ENCODE results near the gene AGRN. TPM values are rescaled to one million over a fixed set of nuclear protein-coding genes. Genes with fewer than 3 reads are reported as not detected.

AGRN gene
- total RNA-seq, 1 experiment from 2014 or later = 184 TPM

GRCh38 chr1:974293-974640 is 45.7 kb upstream of the AGRN start:
- no peak overlapping the region for H3K27ac Mint-ChIP-seq
- H3K36me3 Mint-ChIP-seq = peaks cover 3% of the 10 kb centered on the region; the same call in 1 of the 2 replicates
- ChIA-PET POLR2A (no interaction called here), CTCF (no interaction called here)
- DNase-seq (ENCODE audit: low spot score) = no peak
- TF ChIP-seq CTCF (IDR thresholded peaks at IDR 0.05) = no peak
- no peak for TF ChIP-seq MAX (CRISPR knock-in tag; IDR thresholded peaks at IDR 0.05)
- TF ChIP-seq PRRX2 (CRISPR knock-in tag; IDR thresholded peaks at IDR 0.05) = no peak
- no peak for TF ChIP-seq GTF2I (CRISPR knock-in tag; conservative IDR thresholded peaks at IDR 0.05)
- TF ChIP-seq NFYB (CRISPR knock-in tag; conservative IDR thresholded peaks at IDR 0.05; ENCODE audit: low read depth) = no peak
- no peak for TF ChIP-seq HMGXB4 (CRISPR knock-in tag; IDR thresholded peaks at IDR 0.05)
- TF ChIP-seq SMAD4 (CRISPR knock-in tag; IDR thresholded peaks at IDR 0.05) = no peak
- TF ChIP-seq, protein P1, sequence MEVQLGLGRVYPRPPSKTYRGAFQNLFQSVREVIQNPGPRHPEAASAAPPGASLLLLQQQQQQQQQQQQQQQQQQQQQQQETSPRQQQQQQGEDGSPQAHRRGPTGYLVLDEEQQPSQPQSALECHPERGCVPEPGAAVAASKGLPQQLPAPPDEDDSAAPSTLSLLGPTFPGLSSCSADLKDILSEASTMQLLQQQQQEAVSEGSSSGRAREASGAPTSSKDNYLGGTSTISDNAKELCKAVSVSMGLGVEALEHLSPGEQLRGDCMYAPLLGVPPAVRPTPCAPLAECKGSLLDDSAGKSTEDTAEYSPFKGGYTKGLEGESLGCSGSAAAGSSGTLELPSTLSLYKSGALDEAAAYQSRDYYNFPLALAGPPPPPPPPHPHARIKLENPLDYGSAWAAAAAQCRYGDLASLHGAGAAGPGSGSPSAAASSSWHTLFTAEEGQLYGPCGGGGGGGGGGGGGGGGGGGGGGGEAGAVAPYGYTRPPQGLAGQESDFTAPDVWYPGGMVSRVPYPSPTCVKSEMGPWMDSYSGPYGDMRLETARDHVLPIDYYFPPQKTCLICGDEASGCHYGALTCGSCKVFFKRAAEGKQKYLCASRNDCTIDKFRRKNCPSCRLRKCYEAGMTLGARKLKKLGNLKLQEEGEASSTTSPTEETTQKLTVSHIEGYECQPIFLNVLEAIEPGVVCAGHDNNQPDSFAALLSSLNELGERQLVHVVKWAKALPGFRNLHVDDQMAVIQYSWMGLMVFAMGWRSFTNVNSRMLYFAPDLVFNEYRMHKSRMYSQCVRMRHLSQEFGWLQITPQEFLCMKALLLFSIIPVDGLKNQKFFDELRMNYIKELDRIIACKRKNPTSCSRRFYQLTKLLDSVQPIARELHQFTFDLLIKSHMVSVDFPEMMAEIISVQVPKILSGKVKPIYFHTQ (CRISPR knock-in tag; IDR thresholded peaks at IDR 0.05) = no peak
- TF ChIP-seq ZBTB43 (CRISPR knock-in tag; IDR thresholded peaks at IDR 0.05) = no peak
- no peak for TF ChIP-seq ZNF263 (CRISPR knock-in tag; IDR thresholded peaks at IDR 0.05; ENCODE audit: low read depth)
- no peak for TF ChIP-seq ZNF396 (CRISPR knock-in tag; IDR thresholded peaks at IDR 0.05; ENCODE audit: borderline replicate concordance)
- TF ChIP-seq TP53 (CRISPR knock-in tag; IDR thresholded peaks at IDR 0.05) = no peak
- TF ChIP-seq, protein P2, sequence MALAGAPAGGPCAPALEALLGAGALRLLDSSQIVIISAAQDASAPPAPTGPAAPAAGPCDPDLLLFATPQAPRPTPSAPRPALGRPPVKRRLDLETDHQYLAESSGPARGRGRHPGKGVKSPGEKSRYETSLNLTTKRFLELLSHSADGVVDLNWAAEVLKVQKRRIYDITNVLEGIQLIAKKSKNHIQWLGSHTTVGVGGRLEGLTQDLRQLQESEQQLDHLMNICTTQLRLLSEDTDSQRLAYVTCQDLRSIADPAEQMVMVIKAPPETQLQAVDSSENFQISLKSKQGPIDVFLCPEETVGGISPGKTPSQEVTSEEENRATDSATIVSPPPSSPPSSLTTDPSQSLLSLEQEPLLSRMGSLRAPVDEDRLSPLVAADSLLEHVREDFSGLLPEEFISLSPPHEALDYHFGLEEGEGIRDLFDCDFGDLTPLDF (CRISPR knock-in tag; IDR thresholded peaks at IDR 0.05) = no peak
- no peak for TF ChIP-seq ZNF121 (CRISPR knock-in tag; IDR thresholded peaks at IDR 0.05)
- TF ChIP-seq NFE2L1 (CRISPR knock-in tag; IDR thresholded peaks at IDR 0.05) = no peak
- TF ChIP-seq E2F5 (CRISPR knock-in tag; IDR thresholded peaks at IDR 0.05) = no peak
- no peak for TF ChIP-seq JAZF1 (CRISPR knock-in tag; IDR thresholded peaks at IDR 0.05)
- no peak overlapping the region for H3K4me3 Mint-ChIP-seq
- H3K27me3 Mint-ChIP-seq (ENCODE audit: low read depth) = peaks cover 20% of the 10 kb centered on the region
- peaks cover 4% of the 10 kb centered on the region for H3K4me1 Mint-ChIP-seq
- no peak for ATAC-seq
- peaks cover 3% of the 10 kb centered on the region for H3K9me3 Mint-ChIP-seq

Measured in WTC11 (cell line).